ENCODE results near the gene APLNR. TPM values are rescaled to one million over a fixed set of nuclear protein-coding genes. Genes with fewer than 3 reads are reported as not detected.

APLNR gene
- total and polyA plus RNA-seq, 2 experiments from 2014 or later: 1.9 to 3.9 TPM

DNA sequence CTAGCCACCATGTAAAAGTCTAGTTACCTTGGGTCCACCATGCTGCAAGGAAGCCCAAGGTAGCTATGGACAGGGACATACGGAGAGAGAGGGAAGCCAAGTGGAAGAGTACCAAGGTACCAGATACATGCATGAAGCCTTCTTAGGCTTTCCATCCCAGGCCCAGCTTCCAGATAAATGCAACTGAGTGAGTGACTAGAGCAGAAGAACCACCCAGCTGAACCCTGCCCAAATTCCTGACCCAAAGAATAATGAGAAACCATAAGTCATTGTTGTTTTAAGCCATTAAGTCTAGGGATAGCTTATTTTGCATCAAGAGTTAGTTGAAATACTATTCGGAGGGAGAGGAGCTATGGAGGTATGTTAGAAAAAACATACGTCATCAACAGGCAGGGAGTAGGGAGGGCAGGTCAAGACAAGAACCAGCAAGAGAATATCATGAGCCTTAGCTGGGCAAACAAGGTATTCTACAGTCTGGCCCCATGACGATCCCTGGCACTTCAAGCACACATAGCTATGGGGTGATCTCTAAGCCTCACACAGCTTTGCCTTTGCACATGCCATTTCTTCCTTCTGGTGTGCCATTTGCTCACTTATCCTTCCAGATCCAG lies 36.5 kb upstream of the APLNR start:
- no peak for DNase-seq (ENCODE audit: low spot score)
- H3K4me1 ChIP-seq (ENCODE audit: insufficient read depth): peaks cover 6% of the 10 kb centered on the region
- no peaks in the 10 kb centered on the region for H3K9me3 ChIP-seq (ENCODE audit: low read depth)
- H3K79me2 ChIP-seq: no peaks in the 10 kb centered on the region
- no peak overlapping the region for H2AFZ ChIP-seq
- no peaks in the 10 kb centered on the region for H3K9me2 ChIP-seq (replicated peaks; ENCODE audit: insufficient read depth)
- no peak overlapping the region for H3K4me3 ChIP-seq
- H3K27ac ChIP-seq: no peak overlapping the region
- no peaks in the 10 kb centered on the region for H3K27me3 ChIP-seq
- TF ChIP-seq EZH2 (IDR thresholded peaks at IDR 0.05; ENCODE audit: borderline replicate concordance) (no peak), EZH2phosphoT487 (IDR thresholded peaks at IDR 0.05; ENCODE audit: low read depth, severe bottlenecking, unreplicated experiment) (no peak)
- TF ChIP-seq, protein P1, sequence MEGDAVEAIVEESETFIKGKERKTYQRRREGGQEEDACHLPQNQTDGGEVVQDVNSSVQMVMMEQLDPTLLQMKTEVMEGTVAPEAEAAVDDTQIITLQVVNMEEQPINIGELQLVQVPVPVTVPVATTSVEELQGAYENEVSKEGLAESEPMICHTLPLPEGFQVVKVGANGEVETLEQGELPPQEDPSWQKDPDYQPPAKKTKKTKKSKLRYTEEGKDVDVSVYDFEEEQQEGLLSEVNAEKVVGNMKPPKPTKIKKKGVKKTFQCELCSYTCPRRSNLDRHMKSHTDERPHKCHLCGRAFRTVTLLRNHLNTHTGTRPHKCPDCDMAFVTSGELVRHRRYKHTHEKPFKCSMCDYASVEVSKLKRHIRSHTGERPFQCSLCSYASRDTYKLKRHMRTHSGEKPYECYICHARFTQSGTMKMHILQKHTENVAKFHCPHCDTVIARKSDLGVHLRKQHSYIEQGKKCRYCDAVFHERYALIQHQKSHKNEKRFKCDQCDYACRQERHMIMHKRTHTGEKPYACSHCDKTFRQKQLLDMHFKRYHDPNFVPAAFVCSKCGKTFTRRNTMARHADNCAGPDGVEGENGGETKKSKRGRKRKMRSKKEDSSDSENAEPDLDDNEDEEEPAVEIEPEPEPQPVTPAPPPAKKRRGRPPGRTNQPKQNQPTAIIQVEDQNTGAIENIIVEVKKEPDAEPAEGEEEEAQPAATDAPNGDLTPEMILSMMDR (IDR thresholded peaks at IDR 0.05; ENCODE audit: poor library complexity): no peak
- no peaks in the 10 kb centered on the region for H4K20me1 ChIP-seq (ENCODE audit: insufficient read depth, poor library complexity, severe bottlenecking)
- no peak overlapping the region for H3K4me2 ChIP-seq
- WGBS (ENCODE audit: low lambda C conversion rate, missing lambda C conversion rate): 90% methylated on average over 4 of the region's 4 CpGs
- no peaks in the 10 kb centered on the region for H3K36me3 ChIP-seq (replicated peaks; ENCODE audit: insufficient read depth, low read depth)

DNA sequence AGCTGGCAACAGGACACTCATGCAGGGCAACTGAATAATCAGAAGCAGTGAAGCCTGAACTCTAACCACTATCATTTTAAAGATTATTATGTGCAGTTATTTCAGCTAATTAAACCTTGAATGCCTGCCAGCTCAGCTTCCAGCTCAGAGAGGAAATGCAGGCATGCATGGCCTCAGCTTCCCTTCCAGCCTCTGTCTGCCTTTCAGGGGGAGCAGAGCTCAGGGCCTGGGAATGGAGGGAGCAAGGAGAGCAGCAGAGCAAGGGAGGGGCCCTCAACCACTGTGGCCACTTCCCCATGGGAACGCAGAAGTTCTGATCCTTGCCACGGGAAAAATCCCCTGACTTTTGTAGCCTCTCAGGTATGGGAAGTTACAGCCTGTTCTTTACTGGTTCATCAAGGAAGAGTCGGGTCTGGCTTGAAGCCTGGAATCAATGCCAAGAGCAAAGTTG lies 32.5 kb upstream of the APLNR start:
- Histone ChIP-seq H3K4me3 (no peak overlapping the region), H2AFZ (no peak overlapping the region), H3K4me2 (no peak overlapping the region), H3K9me3 (ENCODE audit: low read depth) (no peaks in the 10 kb centered on the region), H3K27me3 (no peaks in the 10 kb centered on the region), H4K20me1 (ENCODE audit: insufficient read depth, poor library complexity, severe bottlenecking) (no peaks in the 10 kb centered on the region), H3K36me3 (replicated peaks; ENCODE audit: insufficient read depth, low read depth) (no peaks in the 10 kb centered on the region), H3K9me2 (replicated peaks; ENCODE audit: insufficient read depth) (no peaks in the 10 kb centered on the region), H3K79me2 (no peaks in the 10 kb centered on the region), H3K4me1 (ENCODE audit: insufficient read depth) (no peaks in the 10 kb centered on the region), H3K27ac (no peak overlapping the region)
- TF ChIP-seq, protein P1 (IDR thresholded peaks at IDR 0.05; ENCODE audit: poor library complexity): no peak
- TF ChIP-seq EZH2phosphoT487 (IDR thresholded peaks at IDR 0.05; ENCODE audit: low read depth, severe bottlenecking, unreplicated experiment) (no peak), EZH2 (IDR thresholded peaks at IDR 0.05; ENCODE audit: borderline replicate concordance) (no peak)
- 45% methylated on average over 3 of the region's 3 CpGs for WGBS (ENCODE audit: low lambda C conversion rate, missing lambda C conversion rate)
- no peak for DNase-seq (ENCODE audit: low spot score)

DNA sequence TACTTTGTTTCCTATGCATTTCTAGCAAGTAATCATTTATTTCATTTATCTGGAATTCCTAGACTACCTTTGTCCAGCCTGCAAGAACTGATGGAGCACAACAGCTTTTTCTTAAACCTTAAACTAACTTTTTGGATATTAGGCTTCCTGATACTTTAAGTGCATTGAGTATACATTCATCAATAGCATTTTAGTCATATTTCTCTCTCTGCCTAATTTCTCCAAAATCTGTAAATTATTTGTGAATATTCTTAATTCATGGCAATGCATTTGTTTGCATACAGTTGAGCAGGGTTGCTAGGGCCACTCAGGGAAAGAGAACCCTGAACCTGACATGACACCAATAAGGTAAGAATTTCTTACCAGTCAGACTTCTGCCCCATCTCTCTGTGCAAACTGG lies 29.1 kb upstream of the APLNR start:
- H3K9me3 ChIP-seq (ENCODE audit: low read depth): no peaks in the 10 kb centered on the region
- no peak overlapping the region for H3K4me3 ChIP-seq
- no peaks in the 10 kb centered on the region for H3K36me3 ChIP-seq (replicated peaks; ENCODE audit: insufficient read depth, low read depth)
- H3K79me2 ChIP-seq: no peaks in the 10 kb centered on the region
- H3K27me3 ChIP-seq: no peaks in the 10 kb centered on the region
- no peak for DNase-seq (ENCODE audit: low spot score)
- H3K4me1 ChIP-seq (ENCODE audit: insufficient read depth): no peaks in the 10 kb centered on the region
- no peak overlapping the region for H3K27ac ChIP-seq
- TF ChIP-seq EZH2 (IDR thresholded peaks at IDR 0.05; ENCODE audit: borderline replicate concordance) (no peak), EZH2phosphoT487 (IDR thresholded peaks at IDR 0.05; ENCODE audit: low read depth, severe bottlenecking, unreplicated experiment) (no peak)
- TF ChIP-seq, protein P1 (IDR thresholded peaks at IDR 0.05; ENCODE audit: poor library complexity): no peak
- H4K20me1 ChIP-seq (ENCODE audit: insufficient read depth, poor library complexity, severe bottlenecking): no peaks in the 10 kb centered on the region
- H2AFZ ChIP-seq: no peak overlapping the region
- no peaks in the 10 kb centered on the region for H3K9me2 ChIP-seq (replicated peaks; ENCODE audit: insufficient read depth)
- no peak overlapping the region for H3K4me2 ChIP-seq
